HCT116 (cell line): ENCODE measurements around the gene CIDEC. TPM values are rescaled to one million over a fixed set of nuclear protein-coding genes. Genes with fewer than 3 reads are reported as not detected.

ENCODE experiments used
- ATAC-seq: fragments of 200-7000 bp; cut with Tn5 transposase; 2 replicates; pipeline ENCODE4 v1.9.1; 2020; ENCODE audit warnings: mild to moderate bottlenecking, moderate library complexity
- BruUV-seq: library from RNA; stranded (reverse); fragments of 400-500 nt; replicated peaks from 2 replicates; lab custom pipeline; 2021; lab: Mats Ljungman, UMichigan
- CTCF ChIA-PET: fragments of 300-600 bp; sonication (Branson Sonifier 250); formaldehyde crosslinking; loops from one replicate; lab custom pipeline; 2021; ENCODE audit warnings: antibody characterized with exemption; lab: Charles Lee
- POLR2A ChIA-PET: fragments of 300-600, 350-600 bp; sonication (Branson Sonifier 250); formaldehyde crosslinking; loops from one replicate; lab custom pipeline; 2021; ENCODE audit warnings: antibody characterized with exemption; lab: Charles Lee
- RAD21 ChIA-PET, 2 experiments: fragments of 300-600 bp; sonication (Branson Sonifier 250); formaldehyde crosslinking; loops; one replicate each; lab custom pipeline; 2023; ENCODE audit warnings: low total read pairs in 2 of 2; ENCODE audit not compliant: uncharacterized antibody in 2 of 2, unreplicated experiment in 2 of 2, low non-redundant PET in 1 of 2; lab: Charles Lee
- DNase-seq: peaks from one replicate; pipeline ENCODE4 v3.0.0-alpha.2; 2010; ENCODE audit warnings: low read depth, low spot score
- H2AFZ ChIP-seq: fragments of 200-600 bp; shearing (Covaris generic), sonication (generic); 2 replicates; pipeline ENCODE4 v1.6.1; 2017; ENCODE audit warnings: low read depth, mixed run types, mixed read lengths, antibody characterized with exemption, low read length; ENCODE audit not compliant: poor library complexity, severe bottlenecking
- H3K27ac ChIP-seq: 2 replicates; pipeline ENCODE4 v1.5.1; 2012; ENCODE audit warnings: low read depth, low read length
- H3K27me3 ChIP-seq: fragments of 200-600 bp; sonication (generic); 2 replicates; pipeline ENCODE4 v1.6.1; 2016; ENCODE audit warnings: mixed run types, low read length, mixed read lengths; ENCODE audit not compliant: insufficient read depth
- H3K36me3 ChIP-seq, 2 experiments: fragments of 200-500 bp in 1 of 2; fragments of 200-600 bp in 1 of 2; sonication (Bioruptor generic) in 1 of 2; sonication (generic) in 1 of 2; 2 replicates each; pipeline versions ENCODE4 v1.5.1 to v1.6.1; 2014 to 2016; ENCODE audit warnings: low read length in 2 of 2, inconsistent platforms in 1 of 2, mixed read lengths in 1 of 2, mixed run types in 1 of 2; ENCODE audit not compliant: insufficient read depth in 2 of 2, control insufficient read depth in 1 of 2
- H3K4me1 ChIP-seq, 2 experiments: fragments of 200-600 bp in 1 of 2; sonication (generic) in 1 of 2; 2 replicates each; pipeline versions ENCODE4 v1.5.1 to v1.6.1; 2012 to 2017; ENCODE audit warnings: low read length in 2 of 2, inconsistent platforms in 1 of 2, mild to moderate bottlenecking in 1 of 2, mixed read lengths in 1 of 2, mixed run types in 1 of 2, moderate library complexity in 1 of 2; ENCODE audit not compliant: insufficient read depth in 2 of 2, control insufficient read depth in 1 of 2
- H3K4me2 ChIP-seq: fragments of 200-600 bp; sonication (generic); 2 replicates; pipeline ENCODE4 v1.6.1; 2017; ENCODE audit warnings: mixed run types, low read length, mixed read lengths
- H3K4me3 ChIP-seq, 2 experiments: fragments of 200-600 bp in 1 of 2; sonication (generic) in 1 of 2; replicated peaks in 1 of 2; 2 replicates each; pipeline ENCODE4 v1.5.1; 2011 to 2016; ENCODE audit warnings: low read length in 2 of 2, control low read depth in 1 of 2, low read depth in 1 of 2, mild to moderate bottlenecking in 1 of 2, mixed read lengths in 1 of 2, mixed run types in 1 of 2
- H3K79me2 ChIP-seq: fragments of 200-600 bp; sonication (generic); 2 replicates; pipeline ENCODE4 v1.6.1; 2017; ENCODE audit warnings: mild to moderate bottlenecking, mixed run types, low read length, moderate library complexity, mixed read lengths; ENCODE audit not compliant: insufficient read depth
- H3K9ac ChIP-seq: fragments of 200-600 bp; sonication (generic); 2 replicates; pipeline ENCODE4 v1.6.1; 2016; ENCODE audit warnings: low read length, mixed read lengths
- H3K9me2 ChIP-seq: fragments of 200-600 bp; sonication (generic), shearing (Covaris generic); 2 replicates; pipeline ENCODE4 v1.6.1; 2017; ENCODE audit warnings: mixed run types, mild to moderate bottlenecking, moderate library complexity; ENCODE audit not compliant: insufficient read depth
- H3K9me3 ChIP-seq, 2 experiments: fragments of 200-500 bp in 1 of 2; fragments of 200-600 bp in 1 of 2; sonication (Bioruptor generic) in 1 of 2; sonication (generic) in 1 of 2; 2 replicates each; pipeline ENCODE4 v1.6.1; 2014 to 2017; ENCODE audit warnings: low read length in 2 of 2, mixed read lengths in 2 of 2, inconsistent platforms in 1 of 2, low read depth in 1 of 2, mild to moderate bottlenecking in 1 of 2, mixed run types in 1 of 2, moderate library complexity in 1 of 2; ENCODE audit not compliant: control insufficient read depth in 1 of 2, insufficient read depth in 1 of 2
- H4K20me1 ChIP-seq: fragments of 200-600 bp; sonication (generic), shearing (Covaris generic); 2 replicates; pipeline ENCODE4 v1.6.1; 2017; ENCODE audit warnings: mixed run types, mild to moderate bottlenecking, moderate library complexity; ENCODE audit not compliant: insufficient read depth
- EGR1 ChIP-seq: IDR thresholded peaks from 2 replicates; pipeline ENCODE4 v1.6.1; 2012; ENCODE audit warnings: low read depth
- ELF1 ChIP-seq: IDR thresholded peaks from 2 replicates; pipeline ENCODE4 v1.6.1; 2012; ENCODE audit warnings: low read depth, borderline replicate concordance
- EZH2 ChIP-seq: fragments of 200-600 bp; sonication (generic); IDR thresholded peaks from 2 replicates; pipeline ENCODE4 v1.6.1; 2017; ENCODE audit warnings: antibody characterized with exemption, mixed run types
- EZH2phosphoT487 ChIP-seq: fragments of 200-600 bp; IDR thresholded peaks from 2 replicates; pipeline ENCODE4 v1.6.1; 2018; ENCODE audit warnings: antibody characterized with exemption, borderline replicate concordance
- JUND ChIP-seq: IDR thresholded peaks from 2 replicates; pipeline ENCODE4 v1.6.1; 2012
- POLR2A ChIP-seq: IDR thresholded peaks from 2 replicates; pipeline ENCODE4 v1.7.0; 2011; ENCODE audit warnings: borderline replicate concordance; ENCODE audit not compliant: insufficient read depth, insufficient read length; ENCODE audit errors: extremely low read depth
- POLR2AphosphoS5 ChIP-seq: IDR thresholded peaks from 2 replicates; pipeline ENCODE4 v1.6.1; 2011; ENCODE audit warnings: mild to moderate bottlenecking, low read depth, low read length, moderate library complexity
- RAD21 ChIP-seq: IDR thresholded peaks from 2 replicates; pipeline ENCODE4 v1.6.1; 2012; ENCODE audit warnings: low read depth, mild to moderate bottlenecking
- SIN3A ChIP-seq: IDR thresholded peaks from 2 replicates; pipeline ENCODE4 v1.6.1; 2012; ENCODE audit warnings: low read depth
- SP1 ChIP-seq: IDR thresholded peaks from 2 replicates; pipeline ENCODE4 v1.6.1; 2012; ENCODE audit warnings: low read depth
- SRF ChIP-seq: IDR thresholded peaks from 2 replicates; pipeline ENCODE4 v1.6.1; 2012; ENCODE audit warnings: low read depth
- ZFX ChIP-seq: fragments of 450-650 bp; IDR thresholded peaks from 2 replicates; pipeline ENCODE4 v1.6.1; 2017
- ZNF274 ChIP-seq: fragments of 200-500 bp; sonication (Bioruptor generic); IDR thresholded peaks from 2 replicates; pipeline ENCODE4 v1.6.1; 2014; ENCODE audit warnings: mild to moderate bottlenecking, low read depth, low read length, inconsistent platforms
- intact Hi-C: fragments of 100-400 bp; cut with micrococcal nuclease; formaldehyde crosslinking; loops from 2 replicates; pipeline ENCODE4 v1.10.0; 2022
- total RNA-seq: library from RNA; stranded (reverse); gene quantifications from one replicate; pipeline ENCODE4 v1.2.1, GENCODE V29; 2021; ENCODE audit not compliant: unreplicated experiment
- TF ChIP-seq, protein P1 (sequence below), 3 experiments: fragments of 200-600 bp in 1 of 3; sonication (generic) in 1 of 3; IDR thresholded peaks in 2 of 3; conservative IDR thresholded peaks in 1 of 3; 2 replicates each; pipeline ENCODE4 v1.5.1; 2012 to 2017; ENCODE audit warnings: low read depth in 2 of 3, low read length in 2 of 3, antibody characterized with exemption in 1 of 3, borderline replicate concordance in 1 of 3, control low read depth in 1 of 3, mild to moderate bottlenecking in 1 of 3, mixed read lengths in 1 of 3, mixed run types in 1 of 3, moderate library complexity in 1 of 3; ENCODE audit not compliant: insufficient read depth in 1 of 3
- TF ChIP-seq, protein P2 (sequence below): IDR thresholded peaks from 2 replicates; pipeline ENCODE4 v1.6.1; 2012

Gene CIDEC
- total RNA-seq, 1 experiment from 2014 or later = not detected

DNA sequence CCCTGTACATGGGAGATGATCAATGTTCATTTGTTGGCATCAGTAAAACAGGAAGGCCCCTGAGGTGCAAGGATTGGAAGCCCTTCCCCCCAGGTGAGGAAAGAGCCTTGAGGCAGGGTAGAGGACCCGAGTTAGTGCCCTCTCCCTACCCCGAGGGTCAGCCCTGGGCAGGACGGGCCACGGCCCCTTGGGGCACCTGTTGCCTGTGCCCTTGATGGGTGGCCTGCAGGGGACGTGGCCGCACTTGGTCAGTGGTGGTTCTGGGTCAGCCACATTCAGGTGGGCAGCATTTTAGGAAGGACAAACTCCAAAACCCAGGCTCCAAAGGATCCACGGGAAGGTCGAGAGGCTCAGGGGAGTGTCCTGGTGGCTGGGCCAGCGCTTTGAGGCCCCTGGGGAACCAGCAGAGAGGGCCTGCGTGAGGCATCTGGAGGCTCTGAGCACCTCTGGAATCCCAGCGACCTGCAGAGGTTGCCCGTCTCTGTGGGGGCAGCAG, 20.5 kb downstream of the CIDEC start:
- Histone ChIP-seq H3K9me2 (no peaks in the 10 kb centered on the region), H3K9me3 (no peaks in the 10 kb centered on the region), H3K27me3 (no peaks in the 10 kb centered on the region), H3K9ac (no peak overlapping the region), H3K79me2 (no peaks in the 10 kb centered on the region), H3K36me3 (no peaks in the 10 kb centered on the region)
- CTCF ChIA-PET = no interaction called here
- POLR2A ChIA-PET = no interaction called here
- intact Hi-C loops = no loop called here
- no peak for TF ChIP-seq ZFX
- no peak for TF ChIP-seq RAD21
- no peak for TF ChIP-seq EGR1
- TF ChIP-seq ZNF274 = no peak
- no peak for TF ChIP-seq SRF
- TF ChIP-seq POLR2AphosphoS5 = no peak
- no peak for TF ChIP-seq ELF1
- TF ChIP-seq, protein P1, sequence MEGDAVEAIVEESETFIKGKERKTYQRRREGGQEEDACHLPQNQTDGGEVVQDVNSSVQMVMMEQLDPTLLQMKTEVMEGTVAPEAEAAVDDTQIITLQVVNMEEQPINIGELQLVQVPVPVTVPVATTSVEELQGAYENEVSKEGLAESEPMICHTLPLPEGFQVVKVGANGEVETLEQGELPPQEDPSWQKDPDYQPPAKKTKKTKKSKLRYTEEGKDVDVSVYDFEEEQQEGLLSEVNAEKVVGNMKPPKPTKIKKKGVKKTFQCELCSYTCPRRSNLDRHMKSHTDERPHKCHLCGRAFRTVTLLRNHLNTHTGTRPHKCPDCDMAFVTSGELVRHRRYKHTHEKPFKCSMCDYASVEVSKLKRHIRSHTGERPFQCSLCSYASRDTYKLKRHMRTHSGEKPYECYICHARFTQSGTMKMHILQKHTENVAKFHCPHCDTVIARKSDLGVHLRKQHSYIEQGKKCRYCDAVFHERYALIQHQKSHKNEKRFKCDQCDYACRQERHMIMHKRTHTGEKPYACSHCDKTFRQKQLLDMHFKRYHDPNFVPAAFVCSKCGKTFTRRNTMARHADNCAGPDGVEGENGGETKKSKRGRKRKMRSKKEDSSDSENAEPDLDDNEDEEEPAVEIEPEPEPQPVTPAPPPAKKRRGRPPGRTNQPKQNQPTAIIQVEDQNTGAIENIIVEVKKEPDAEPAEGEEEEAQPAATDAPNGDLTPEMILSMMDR (IDR thresholded peaks at IDR 0.05 in 2 of 3, conservative IDR thresholded peaks at IDR 0.05 in 1 of 3; ENCODE audit: borderline replicate concordance in 1 of 3, insufficient read depth in 1 of 3, low read depth in 2 of 3, low read length in 2 of 3) = no peak
- TF ChIP-seq, protein P2, sequence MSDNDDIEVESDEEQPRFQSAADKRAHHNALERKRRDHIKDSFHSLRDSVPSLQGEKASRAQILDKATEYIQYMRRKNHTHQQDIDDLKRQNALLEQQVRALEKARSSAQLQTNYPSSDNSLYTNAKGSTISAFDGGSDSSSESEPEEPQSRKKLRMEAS = no peak
- TF ChIP-seq JUND = no peak
- TF ChIP-seq EZH2phosphoT487 = no peak
- no peak for TF ChIP-seq POLR2A
- TF ChIP-seq SP1 = no peak
- TF ChIP-seq SIN3A = no peak
- no peak for TF ChIP-seq EZH2
- TF ChIP-seq, all 23 proteins: peak for 0
- RAD21 ChIA-PET = no interaction called here
- DNase-seq (no peak), ATAC-seq (no peak)
- H3K4me1 ChIP-seq = peaks cover 0 to 11% of the 10 kb centered on the region in 2 experiments; a peak in 1 of 4 replicates
- H2AFZ ChIP-seq = no peak overlapping the region
- no peak overlapping the region for H3K4me2 ChIP-seq
- no TSS peak for BruUV-seq
- H4K20me1 ChIP-seq = no peaks in the 10 kb centered on the region
- no peak overlapping the region for H3K27ac ChIP-seq
- no peak overlapping the region for H3K4me3 ChIP-seq
